GM18502 (cell line): Measurements from ENCODE around the gene RAPGEF2.
"Not testable (repeated sequence)": the region's sequence is repeated elsewhere in the genome, so short reads cannot be mapped to it uniquely, and the experiment has no call there.

Experiments used
- ATAC-seq: cut with Tn5 transposase; IDR thresholded peaks from one replicate; pipeline ENCODE4 v1.9.1; 2021; ENCODE audit warnings: mild to moderate bottlenecking; ENCODE audit not compliant: unreplicated experiment, poor library complexity

RAPGEF2 gene

GRCh38 chr4:159158083-159158617 is 55.3 kb downstream of the RAPGEF2 start:
- no peak for ATAC-seq

- ATAC-seq = no peak
These were observed 56.1 kb downstream of the RAPGEF2 start for GRCh38 chr4:159158985-159159384.

GRCh38 chr4:159159611-159160010 is 56.7 kb downstream of the RAPGEF2 start:
- no peak for ATAC-seq

GRCh38 chr4:159160242-159160641 is 57.4 kb downstream of the RAPGEF2 start:
- no peak for ATAC-seq

GRCh38 chr4:159161436-159161835 is 58.6 kb downstream of the RAPGEF2 start:
- not testable (repeated sequence) for ATAC-seq

GRCh38 chr4:159162576-159162975 is 59.7 kb downstream of the RAPGEF2 start:
- no peak for ATAC-seq

GRCh38 chr4:159163521-159163920 is 60.6 kb downstream of the RAPGEF2 start:
- ATAC-seq = no peak

- ATAC-seq = peak; percentile 87
These were observed 66.8 kb downstream of the RAPGEF2 start for GRCh38 chr4:159169404-159170302.

GRCh38 chr4:159171287-159171686 is 68.4 kb downstream of the RAPGEF2 start:
- ATAC-seq = no peak

- ATAC-seq = no peak
These were observed 71.0 kb downstream of the RAPGEF2 start for GRCh38 chr4:159173886-159174285.

- ATAC-seq = no peak
These were observed 71.8 kb downstream of the RAPGEF2 start for GRCh38 chr4:159174645-159175084.

- ATAC-seq = peak; percentile 78
These were observed 72.5 kb downstream of the RAPGEF2 start for GRCh38 chr4:159175085-159175988.

GRCh38 chr4:159175989-159176375 is 73.1 kb downstream of the RAPGEF2 start:
- ATAC-seq = no peak

GRCh38 chr4:159177265-159178150 is 74.6 kb downstream of the RAPGEF2 start:
- peak; percentile 59 for ATAC-seq

- ATAC-seq = no peak
These were observed 75.3 kb downstream of the RAPGEF2 start for GRCh38 chr4:159178151-159178546.

- no peak for ATAC-seq
These were observed 76.4 kb downstream of the RAPGEF2 start for GRCh38 chr4:159178979-159179969.

GRCh38 chr4:159183885-159184605 is 81.2 kb downstream of the RAPGEF2 start:
- not testable (repeated sequence) for ATAC-seq

GRCh38 chr4:159185591-159186023 is 82.7 kb downstream of the RAPGEF2 start:
- ATAC-seq = peak; percentile 74
